ENCODE results near the gene EIF4EBP3.

The EIF4EBP3 gene

DNA sequence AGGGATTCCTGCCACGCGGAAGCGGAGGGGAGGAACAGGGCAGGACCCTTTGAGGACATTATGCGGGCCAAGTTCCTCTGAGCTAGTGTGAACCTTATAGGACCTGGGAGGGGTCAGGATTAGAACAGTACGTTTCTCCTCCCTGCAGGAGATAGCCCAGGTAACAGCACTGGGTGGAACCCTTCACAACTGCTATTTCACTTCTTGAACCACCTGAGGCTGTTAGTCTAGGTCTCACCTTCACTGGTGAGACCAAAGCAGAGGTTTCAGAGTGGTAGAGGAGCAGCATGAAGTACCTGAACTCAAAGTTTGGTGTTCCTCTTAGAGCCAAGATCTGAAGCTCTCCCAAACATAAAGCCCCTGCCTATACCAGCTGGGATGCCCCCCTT is 832 bp downstream of the EIF4EBP3 start:
- TF ChIP-seq, protein P1, sequence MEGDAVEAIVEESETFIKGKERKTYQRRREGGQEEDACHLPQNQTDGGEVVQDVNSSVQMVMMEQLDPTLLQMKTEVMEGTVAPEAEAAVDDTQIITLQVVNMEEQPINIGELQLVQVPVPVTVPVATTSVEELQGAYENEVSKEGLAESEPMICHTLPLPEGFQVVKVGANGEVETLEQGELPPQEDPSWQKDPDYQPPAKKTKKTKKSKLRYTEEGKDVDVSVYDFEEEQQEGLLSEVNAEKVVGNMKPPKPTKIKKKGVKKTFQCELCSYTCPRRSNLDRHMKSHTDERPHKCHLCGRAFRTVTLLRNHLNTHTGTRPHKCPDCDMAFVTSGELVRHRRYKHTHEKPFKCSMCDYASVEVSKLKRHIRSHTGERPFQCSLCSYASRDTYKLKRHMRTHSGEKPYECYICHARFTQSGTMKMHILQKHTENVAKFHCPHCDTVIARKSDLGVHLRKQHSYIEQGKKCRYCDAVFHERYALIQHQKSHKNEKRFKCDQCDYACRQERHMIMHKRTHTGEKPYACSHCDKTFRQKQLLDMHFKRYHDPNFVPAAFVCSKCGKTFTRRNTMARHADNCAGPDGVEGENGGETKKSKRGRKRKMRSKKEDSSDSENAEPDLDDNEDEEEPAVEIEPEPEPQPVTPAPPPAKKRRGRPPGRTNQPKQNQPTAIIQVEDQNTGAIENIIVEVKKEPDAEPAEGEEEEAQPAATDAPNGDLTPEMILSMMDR (conservative IDR thresholded peaks at IDR 0.05; ENCODE audit: control insufficient read depth, insufficient read depth, low read depth, low read length), result no peak
- no peak overlapping the region for H3K4me3 ChIP-seq (ENCODE audit: control insufficient read depth, low read depth, low read length)
- DNase-seq (ENCODE audit: low read depth), result no peak

DNA sequence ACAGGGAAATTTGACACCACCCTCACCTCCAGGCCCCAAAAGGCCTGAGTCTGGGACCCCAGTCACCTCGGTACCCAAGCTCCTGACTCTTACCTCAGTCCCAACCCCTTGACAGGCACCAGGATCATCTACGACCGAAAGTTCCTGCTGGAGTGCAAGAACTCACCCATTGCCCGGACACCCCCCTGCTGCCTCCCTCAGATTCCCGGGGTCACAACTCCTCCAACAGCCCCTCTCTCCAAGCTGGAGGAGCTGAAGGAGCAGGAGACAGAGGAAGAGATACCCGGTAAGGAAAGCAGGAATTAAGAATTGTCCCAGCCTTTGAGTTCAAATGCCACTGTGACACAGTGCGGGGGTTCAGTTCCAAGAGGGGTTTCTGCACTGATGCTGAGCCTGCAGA is 1.3 kb downstream of the EIF4EBP3 start:
- no peak overlapping the region for H3K4me3 ChIP-seq (ENCODE audit: control insufficient read depth, low read depth, low read length)
- no peak for DNase-seq (ENCODE audit: low read depth)
- TF ChIP-seq, protein P1 (conservative IDR thresholded peaks at IDR 0.05; ENCODE audit: control insufficient read depth, insufficient read depth, low read depth, low read length), result no peak

DNA sequence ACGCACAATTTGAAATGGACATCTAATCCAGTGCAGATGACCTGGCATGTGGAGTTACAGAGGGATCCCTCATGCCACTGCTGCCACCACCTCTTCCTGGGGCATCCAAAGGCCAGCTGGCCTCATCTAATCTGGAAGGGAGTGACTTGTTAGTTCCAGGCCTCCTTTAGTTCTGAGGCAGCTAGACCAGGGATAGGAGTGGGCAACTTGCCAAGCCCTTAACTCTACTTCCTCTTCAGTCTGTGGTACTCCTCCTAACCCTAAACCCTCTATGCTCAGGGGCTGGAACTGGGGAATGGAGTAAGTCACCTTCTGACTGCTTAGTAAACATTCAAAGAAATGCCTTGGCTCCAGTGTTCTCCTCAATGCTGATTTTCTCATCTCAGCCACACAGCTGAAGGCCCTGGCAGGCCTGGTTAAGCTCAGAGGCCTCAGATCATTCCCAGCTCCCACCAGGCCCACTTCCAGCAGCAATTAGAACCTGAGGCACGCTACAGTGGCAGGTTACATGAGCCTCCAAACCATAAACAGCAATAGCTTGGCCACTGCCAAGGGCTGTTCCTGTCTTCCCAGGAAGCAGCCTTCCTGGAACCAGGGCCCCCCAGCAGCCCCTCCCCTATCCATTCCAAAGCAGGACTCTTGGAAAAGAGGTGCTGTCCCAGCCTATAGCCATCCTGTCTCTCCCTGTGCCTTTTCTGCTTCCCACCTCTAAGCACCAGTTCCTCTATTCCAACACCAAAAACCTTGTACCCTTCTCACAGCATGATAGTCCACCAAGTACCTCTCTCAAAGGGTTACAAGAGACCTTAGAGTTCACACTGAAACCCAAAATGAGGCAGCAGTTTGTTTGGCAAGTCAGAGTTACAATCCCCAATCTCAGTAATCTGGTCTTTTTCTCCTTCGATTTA is 2.0 kb downstream of the EIF4EBP3 start:
- DNase-seq (ENCODE audit: low read depth), result peak; percentile 48
- H3K4me3 ChIP-seq (ENCODE audit: control insufficient read depth, low read depth, low read length), result no peak overlapping the region
- TF ChIP-seq, protein P1 (conservative IDR thresholded peaks at IDR 0.05; ENCODE audit: control insufficient read depth, insufficient read depth, low read depth, low read length), result no peak

DNA sequence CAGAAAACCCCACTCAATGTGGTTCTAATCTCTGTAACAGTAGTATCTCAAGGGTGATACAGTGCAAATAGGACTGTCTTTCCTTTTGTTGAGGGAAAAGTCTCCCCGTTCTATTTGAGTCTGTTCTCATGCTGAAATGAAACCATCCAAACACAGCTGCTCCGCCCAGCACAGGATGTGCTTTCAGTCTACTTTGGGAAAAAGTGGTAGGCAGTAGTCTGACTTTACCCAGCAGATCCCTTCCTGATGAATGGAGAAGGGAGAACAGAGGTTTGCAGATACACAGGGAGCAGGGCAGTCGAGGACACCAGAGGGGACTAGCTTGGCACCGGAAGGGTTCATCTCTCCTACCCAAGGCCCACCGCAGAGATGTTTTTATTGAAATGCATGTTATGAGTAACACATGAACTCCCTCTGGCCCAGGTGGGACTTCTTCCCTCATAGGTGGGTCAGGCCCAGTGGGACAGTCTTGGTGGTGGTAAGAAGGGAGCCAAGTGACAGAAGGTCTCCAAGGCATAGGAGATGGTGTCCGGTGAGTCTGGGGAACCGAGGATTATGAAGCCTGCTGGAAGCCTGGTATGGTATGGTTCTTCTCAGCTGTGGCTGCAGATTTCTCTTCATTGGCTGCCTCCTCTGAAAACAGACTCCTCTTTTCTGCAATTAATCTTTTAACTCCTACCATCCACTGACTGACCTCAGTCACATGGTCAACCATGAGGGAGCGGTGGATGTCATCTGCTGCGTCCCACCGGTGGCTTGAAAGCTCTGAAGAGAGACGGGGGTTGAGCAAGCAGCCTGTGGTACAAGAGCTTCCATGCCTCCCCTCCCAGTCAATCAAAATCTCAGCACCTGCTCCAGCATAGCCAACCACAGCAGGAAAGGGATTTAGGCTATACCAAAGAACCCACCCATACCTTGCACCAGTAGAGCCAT is 3.0 kb downstream of the EIF4EBP3 start:
- no peak overlapping the region for H3K4me3 ChIP-seq (ENCODE audit: control insufficient read depth, low read depth, low read length)
- DNase-seq (ENCODE audit: low read depth), result no peak
- TF ChIP-seq, protein P1 (conservative IDR thresholded peaks at IDR 0.05; ENCODE audit: control insufficient read depth, insufficient read depth, low read depth, low read length), result no peak

DNA sequence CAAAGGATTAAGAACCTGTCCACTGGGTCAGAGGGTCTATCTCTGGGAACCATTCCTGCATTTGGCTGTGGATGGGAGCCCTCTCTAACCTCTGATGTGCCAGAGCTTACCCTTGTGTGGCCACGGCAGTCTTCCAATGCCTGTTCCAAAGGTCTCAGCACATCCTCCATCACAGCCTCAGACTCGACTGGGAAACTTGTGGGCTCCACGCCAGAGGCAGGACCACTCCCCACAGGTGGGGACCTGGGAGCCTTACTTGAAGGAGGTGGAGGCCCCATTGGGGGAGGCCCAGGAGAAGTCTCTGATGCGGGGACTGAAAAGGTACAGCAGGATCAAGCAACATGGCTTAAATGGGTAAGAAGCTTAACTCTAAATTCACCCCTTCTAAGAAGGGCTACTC is 4.4 kb downstream of the EIF4EBP3 start:
- TF ChIP-seq, protein P1 (conservative IDR thresholded peaks at IDR 0.05; ENCODE audit: control insufficient read depth, insufficient read depth, low read depth, low read length), result no peak
- no peak overlapping the region for H3K4me3 ChIP-seq (ENCODE audit: control insufficient read depth, low read depth, low read length)
- DNase-seq (ENCODE audit: low read depth), result no peak

DNA sequence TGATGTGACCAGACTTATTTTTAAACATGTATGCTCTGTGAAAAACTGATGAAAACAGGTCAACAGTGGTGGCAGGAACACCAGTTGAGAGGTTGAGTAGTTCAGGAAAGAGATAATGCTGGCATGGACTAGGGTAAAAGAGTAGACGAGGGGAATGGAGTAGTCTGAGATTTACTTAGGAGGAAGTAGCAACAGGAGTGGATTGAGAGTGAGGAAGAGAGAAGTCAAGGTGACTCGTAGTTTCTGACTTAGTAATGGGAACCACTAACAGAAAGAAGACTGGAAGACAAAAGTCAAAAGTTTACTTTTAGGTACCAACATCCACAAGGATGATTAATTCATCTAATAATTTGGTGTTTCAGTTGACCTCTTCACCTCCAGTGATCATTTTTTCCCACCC is 6.2 kb downstream of the EIF4EBP3 start:
- peak; percentile 39 for DNase-seq (ENCODE audit: low read depth)
- no peak overlapping the region for H3K4me3 ChIP-seq (ENCODE audit: control insufficient read depth, low read depth, low read length)
- TF ChIP-seq, protein P1 (conservative IDR thresholded peaks at IDR 0.05; ENCODE audit: control insufficient read depth, insufficient read depth, low read depth, low read length), result no peak

Data from fibroblast of mammary gland (primary cell).